Fibroblast of skin of right quadriceps (primary cell): ENCODE measurements around the gene CCSER1.

Experiments
- DNase-seq: peaks from one replicate; pipeline ENCODE4 v3.0.0-alpha.2; 2013

CCSER1 gene

DNA sequence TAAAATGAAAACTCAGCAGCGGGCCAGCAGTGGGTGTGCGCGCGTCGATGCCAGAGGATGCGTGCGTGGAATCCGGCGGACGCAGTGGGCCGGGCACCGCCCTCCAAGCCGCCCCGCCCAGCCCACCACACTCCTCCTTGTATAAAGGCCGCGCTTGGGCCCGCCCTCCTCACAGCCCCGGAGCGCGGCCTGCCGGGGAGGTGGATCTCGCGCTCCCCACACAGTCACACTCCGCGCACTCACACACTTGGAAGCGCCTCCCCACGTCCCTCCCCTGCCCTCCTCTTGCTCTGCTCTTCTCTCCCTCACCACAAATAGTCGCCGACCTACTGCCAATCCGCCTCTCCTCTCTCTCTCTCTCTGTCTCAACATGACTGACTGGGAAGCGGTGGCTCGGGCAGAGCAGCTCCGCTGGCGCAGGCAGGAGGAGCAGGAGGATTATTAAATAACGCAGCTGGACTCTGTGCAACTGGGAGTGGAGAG lies at the start of gene CCSER1:
Gene CCSER1 (plus strand): TSS at position 172 of the 483 bp plus-strand sequence.
- DNase-seq = peak; percentile 4

- no peak for DNase-seq
Observed at GRCh38 chr4:90078440-90078839, 48.8 kb upstream of the CCSER1 start.

DNA sequence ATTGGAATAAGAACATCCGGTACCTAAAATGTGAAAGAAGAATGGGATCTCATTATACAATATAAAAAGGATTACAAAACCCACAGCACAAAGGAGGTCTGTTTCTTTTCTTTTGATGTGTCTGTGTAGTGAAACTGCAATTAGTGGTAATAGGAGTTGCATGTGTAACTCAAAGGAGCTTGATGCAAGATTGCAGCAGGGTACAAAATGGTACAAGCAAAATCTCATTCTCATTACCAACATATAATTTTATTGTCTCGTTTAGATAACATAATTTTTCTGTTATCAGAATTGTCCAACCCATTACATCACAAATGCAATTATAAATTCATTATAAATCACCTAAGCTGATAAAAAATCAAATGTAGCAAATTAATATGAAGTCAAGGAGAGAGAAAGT lies 47.1 kb upstream of the CCSER1 start:
- DNase-seq = no peak

GRCh38 chr4:90081432-90082144 lies 45.6 kb upstream of the CCSER1 start:
- no peak for DNase-seq

DNA sequence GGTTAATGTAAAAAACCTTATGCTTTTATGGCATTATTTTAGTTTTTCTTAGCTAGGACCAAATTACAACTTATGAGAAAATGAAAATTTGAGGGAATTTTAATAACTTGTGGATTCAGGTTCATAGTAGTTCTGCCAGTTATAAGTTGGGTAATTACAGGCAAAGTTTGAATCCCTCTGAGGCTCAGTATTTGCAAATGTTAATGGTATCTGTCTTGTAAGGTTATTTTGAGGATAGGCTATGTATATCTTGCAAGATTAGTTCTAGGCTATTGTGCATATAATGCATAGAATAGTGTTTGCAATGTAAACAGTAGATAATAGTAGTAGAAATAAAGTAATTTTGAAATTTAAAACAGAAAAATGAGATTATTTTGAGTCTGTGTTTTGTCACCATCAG lies 44.7 kb upstream of the CCSER1 start:
- DNase-seq = no peak

DNA sequence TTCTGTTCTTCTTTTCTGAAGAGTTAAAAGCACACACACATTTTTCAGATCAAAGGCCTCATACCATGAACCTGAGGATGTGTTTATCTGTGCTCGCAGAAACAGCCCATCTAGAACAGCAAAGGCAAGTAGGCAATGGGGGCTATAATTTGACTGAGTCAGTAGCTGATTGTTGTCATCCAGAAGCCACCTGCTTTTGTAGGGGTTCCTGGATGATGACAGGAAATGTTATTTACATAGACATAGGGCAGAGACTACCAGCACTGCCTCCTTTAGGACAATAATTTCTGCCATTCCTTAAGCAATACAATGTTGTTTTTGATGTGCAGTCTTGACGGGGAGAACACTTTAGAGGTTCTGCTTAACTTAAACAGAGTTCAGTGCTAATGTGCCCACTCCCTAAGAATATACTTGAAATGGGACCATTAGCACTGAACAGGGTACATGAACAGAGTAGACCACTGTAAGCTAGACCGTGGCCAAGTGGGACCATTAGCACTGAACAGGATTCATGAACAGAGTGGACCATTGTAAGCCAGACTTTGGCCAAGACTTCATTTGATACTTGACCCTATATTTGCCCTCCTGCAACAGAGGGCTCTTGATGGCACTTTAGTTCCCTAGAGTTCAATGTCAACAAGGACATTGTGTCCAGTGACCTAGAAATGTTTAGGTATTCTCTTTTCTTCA lies 42.8 kb upstream of the CCSER1 start:
- no peak for DNase-seq

DNA sequence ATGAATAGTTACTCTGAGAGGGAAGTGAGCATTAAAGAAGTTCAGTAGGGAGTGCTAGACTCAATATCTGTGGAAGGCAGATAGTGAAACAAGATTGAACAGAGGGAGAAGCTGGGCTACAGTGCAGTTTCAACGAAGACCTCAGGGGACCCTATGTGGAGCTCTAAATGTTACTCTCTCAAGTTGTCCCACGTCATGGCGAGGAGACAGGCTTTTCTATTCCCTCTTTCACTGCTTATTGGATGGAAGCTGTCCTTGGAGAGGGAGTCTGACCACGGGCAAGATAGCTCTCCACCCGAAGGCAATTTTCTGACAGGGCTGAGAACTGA lies 42.3 kb upstream of the CCSER1 start:
- DNase-seq = no peak

DNA sequence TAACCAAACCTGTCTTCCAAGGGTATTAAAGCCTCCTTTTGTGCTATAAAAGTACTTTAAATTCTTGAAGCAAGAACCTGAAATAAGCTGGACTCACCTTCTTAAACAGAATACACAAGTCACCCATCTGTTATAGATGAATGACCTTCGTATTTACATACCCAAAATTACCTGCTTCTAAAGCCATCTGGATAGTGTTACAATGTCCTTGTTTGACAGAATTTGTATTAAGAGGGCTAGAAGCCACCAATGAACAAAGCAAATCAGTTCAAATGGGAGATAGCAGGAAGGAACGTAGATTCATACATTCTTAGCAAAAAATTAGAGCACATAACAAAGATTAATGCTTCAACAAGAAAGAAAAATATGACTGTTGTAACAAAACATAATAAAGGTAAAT lies 33.7 kb upstream of the CCSER1 start:
- DNase-seq = no peak

- DNase-seq = no peak
Observed at GRCh38 chr4:90095000-90095399, 32.2 kb upstream of the CCSER1 start.

DNA sequence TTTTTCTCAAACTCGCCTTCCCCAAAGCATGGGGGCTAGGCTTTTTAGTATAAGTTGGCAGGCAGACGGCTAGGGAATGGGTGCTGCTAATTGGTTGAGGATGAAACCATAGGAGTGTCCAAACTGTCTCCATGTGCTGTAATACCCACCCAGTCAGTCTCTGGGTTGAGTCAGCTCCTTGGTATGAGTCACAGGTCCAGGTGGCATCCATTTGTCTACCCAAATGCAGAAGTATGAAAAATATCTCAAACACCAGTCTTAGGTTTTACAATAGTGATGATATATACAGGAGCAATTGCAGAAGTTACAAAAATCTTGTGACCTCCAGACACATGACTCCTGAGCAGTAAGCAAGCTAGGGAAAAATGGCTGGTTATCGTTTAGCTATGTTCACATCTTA lies 27.4 kb upstream of the CCSER1 start:
- no peak for DNase-seq

GRCh38 chr4:90103991-90104390 lies 23.2 kb upstream of the CCSER1 start:
- DNase-seq = no peak

- DNase-seq = no peak
Observed at GRCh38 chr4:90105274-90105673, 21.9 kb upstream of the CCSER1 start.

GRCh38 chr4:90112715-90113114 lies 14.5 kb upstream of the CCSER1 start:
- no peak for DNase-seq

DNA sequence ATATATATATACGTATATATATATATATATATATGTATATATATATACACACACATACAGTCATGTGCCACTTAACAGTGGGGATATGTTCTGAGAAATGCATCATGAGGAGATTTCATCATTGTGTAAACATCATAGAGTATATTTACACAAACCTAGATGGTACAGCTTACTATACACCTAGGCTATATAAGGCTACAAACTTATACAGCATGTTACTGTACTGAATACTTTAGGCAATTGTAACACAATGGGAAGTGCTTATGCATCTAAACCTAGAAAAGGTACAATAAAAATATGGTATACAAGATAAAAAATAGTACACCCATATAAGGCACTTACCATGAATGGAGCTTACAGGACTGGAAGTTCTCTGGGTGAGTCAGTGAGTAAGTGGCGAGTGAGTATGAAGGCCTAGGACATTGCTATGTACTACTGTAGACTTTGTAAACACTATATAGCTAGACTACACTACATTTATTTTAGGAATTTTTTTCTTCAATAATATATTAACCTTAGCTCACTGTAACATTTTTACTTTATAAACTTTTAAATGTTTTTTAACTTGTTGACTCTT lies 13.2 kb upstream of the CCSER1 start:
- DNase-seq = no peak

DNA sequence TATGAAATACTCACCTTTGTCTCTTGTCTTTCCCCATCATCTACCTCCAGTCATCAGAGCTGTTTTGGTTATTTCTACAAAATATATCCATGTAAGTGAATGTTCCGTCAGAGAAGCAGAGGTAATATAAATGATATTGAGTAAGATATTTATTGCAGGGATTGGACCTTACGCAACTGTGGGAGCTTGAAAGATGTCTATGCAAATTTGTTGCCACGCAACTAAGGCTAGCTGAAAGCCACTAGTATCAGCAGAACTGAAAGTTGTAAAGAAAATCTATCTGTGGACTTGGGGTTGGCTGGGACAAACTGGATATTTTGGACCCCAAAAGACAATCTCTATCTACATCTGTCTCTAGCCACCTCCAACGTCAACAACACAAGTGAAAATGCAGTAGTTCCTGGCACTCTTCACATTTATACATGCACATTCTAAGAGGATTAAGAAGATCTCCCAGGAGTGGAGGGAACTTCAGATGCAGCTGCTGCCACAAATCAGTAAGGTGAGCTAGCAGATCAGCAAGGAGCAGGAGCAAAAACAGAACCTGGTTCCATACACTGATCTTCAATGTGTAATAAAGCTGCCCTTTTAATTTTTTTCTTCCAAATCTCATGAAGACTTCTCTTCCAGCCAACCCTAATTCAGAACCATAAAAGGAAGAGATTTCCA lies 8.5 kb upstream of the CCSER1 start:
- no peak for DNase-seq

DNA sequence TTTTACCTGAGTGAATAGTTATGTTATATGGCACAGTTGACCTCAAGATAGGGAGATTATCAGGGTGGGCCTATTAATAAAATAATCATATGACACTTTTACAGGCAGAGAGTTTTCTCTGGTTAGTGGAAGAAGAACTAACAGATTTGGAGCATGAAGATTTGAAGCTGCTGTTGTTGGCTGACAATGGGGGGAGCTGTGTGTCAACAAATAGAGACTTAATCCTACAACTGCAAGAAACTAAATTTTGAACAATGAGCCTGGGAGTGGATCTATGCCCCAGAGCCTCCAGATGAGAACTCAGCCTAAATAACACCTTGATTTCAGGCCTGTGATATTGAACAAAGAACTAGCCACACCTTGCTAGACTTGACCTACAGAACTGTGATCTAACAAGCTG lies 7.2 kb upstream of the CCSER1 start:
- DNase-seq = no peak

DNA sequence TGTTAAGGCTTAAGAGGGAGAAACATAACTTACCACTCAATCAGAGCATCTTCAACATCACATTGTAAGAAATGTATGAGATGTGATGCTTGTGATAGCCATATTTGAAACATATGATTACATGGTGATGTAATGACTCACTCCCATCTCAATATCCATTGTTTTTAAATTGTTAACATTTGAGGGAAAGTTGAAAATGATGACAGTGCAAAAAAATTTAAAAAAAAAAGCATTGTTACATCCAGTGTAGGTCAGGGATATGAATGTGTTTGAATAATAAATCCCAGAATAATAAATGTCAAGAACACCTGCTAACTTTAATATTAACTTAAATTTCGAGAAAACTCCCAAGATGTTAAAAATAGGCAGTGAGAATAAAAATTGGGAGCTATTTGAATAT lies 6.4 kb upstream of the CCSER1 start:
- DNase-seq = no peak

DNA sequence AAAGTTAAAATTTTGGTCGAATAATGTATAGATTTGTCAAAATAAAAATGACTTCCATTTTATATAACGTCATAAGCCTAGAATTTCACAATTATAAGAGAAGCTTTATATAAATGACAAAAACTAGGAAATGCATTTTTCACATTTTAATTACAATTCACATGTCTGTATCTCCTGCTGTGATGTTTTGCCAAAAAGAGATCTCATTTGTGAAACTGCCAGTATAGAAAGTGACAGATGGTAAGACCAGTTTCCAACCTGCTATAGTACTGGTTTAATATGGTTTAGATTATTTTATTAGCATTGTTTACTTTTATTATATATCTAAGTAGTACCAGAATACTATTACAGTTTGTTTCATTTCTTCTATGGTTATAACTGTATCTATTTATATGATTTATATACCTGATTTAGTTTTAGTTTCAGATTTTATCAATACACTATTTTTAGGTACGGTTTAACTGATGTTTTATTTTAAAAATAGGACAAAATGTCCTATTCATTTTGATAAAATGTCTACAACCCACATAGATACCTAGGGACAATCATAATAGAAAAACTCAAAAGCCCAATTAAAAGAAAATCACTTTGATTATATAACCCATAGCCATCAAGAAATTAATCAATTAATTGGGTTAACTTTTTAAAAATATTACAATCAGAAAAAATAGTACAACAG lies 5.4 kb upstream of the CCSER1 start:
- no peak for DNase-seq

- DNase-seq = no peak
Observed at GRCh38 chr4:90122355-90122748, 4.8 kb upstream of the CCSER1 start.

DNA sequence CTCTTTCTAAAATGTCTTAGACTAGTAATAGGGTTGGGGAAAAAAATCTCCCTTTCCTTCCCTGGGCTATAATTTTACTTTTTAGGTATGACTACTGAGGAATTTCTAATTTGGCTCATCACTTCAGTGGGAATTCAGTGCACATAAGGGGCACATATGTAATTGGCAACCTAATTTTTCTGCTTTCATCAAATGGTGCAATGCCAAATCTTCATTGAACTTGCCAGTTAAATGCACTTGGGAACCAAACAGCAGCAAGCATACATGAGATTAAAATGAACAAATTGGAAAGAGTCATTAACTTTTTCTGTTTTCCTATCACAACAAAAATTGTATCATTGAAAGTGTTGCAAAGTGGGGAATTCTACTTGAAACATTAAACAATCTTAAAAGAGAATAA lies 2.9 kb upstream of the CCSER1 start:
- no peak for DNase-seq

GRCh38 chr4:90126805-90127204 lies 389 bp upstream of the CCSER1 start:
- no peak for DNase-seq

DNA sequence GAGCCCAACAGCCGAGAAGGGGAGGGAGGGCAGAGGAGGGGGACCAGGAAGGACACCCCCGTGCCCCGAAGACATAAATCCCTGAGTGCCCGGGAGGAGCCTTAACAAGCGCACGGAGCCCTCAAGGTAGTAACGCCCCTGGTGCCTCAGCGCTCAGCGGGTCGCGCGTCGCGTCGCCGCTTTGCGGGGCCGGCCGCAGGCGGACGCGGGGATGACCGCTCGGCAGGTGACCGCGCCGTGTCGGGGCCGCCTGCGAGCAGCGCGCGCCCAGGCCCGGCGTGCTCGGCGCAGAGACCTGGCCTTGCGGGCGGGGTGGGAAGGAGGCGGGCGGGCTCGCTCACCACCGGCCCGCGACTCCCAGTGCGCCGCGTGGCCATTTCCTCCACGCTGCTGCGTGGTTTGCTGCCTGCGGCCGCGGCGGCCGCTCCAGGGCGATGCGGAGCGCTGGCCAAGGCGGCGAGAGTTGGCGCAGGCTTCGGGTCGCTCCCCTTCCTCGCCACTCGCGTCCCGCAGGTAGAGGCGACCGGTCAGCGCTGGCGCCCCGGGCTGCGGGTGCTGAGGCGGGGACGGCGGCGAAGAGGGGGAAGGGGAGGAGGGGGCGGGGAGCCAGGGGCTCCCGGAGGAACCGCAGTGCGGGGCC lies 632 bp downstream of the CCSER1 start:
- no peak for DNase-seq
